OCI-LY1 (cell line): Measurements from ENCODE around the gene LRRC8E.

Experiments used
- EZH2 ChIP-seq: fragments of 200-600 bp; sonication (generic), shearing (Covaris generic); IDR thresholded peaks from 2 replicates; pipeline ENCODE4 v1.8.0; 2017; ENCODE audit warnings: borderline replicate concordance, mixed run types, mild to moderate bottlenecking, antibody characterized with exemption, low read length, moderate library complexity, mixed read lengths
- TF ChIP-seq, protein P1 (sequence below): fragments of 200-600 bp; sonication (generic), shearing (Covaris generic); IDR thresholded peaks from 2 replicates; pipeline ENCODE4 v1.5.1; 2017; ENCODE audit warnings: mild to moderate bottlenecking, antibody characterized with exemption, low read length, moderate library complexity, mixed read lengths

- TF ChIP-seq, protein P1, sequence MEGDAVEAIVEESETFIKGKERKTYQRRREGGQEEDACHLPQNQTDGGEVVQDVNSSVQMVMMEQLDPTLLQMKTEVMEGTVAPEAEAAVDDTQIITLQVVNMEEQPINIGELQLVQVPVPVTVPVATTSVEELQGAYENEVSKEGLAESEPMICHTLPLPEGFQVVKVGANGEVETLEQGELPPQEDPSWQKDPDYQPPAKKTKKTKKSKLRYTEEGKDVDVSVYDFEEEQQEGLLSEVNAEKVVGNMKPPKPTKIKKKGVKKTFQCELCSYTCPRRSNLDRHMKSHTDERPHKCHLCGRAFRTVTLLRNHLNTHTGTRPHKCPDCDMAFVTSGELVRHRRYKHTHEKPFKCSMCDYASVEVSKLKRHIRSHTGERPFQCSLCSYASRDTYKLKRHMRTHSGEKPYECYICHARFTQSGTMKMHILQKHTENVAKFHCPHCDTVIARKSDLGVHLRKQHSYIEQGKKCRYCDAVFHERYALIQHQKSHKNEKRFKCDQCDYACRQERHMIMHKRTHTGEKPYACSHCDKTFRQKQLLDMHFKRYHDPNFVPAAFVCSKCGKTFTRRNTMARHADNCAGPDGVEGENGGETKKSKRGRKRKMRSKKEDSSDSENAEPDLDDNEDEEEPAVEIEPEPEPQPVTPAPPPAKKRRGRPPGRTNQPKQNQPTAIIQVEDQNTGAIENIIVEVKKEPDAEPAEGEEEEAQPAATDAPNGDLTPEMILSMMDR: no peak
- TF ChIP-seq EZH2: no peak
These were observed 18.3 kb upstream of the LRRC8E start for GRCh38 chr19:7869910-7870511.
